IMR-90 (cell line): ENCODE results near the gene MARVELD2. TPM values are rescaled to one million over a fixed set of nuclear protein-coding genes. Genes with fewer than 3 reads are reported as not detected.

Source experiments
- ATAC-seq: fragments of 200-7000 bp; cut with Tn5 transposase; 2 replicates; pipeline ENCODE4 v1.9.1; 2020; ENCODE audit warnings: low read depth, mild to moderate bottlenecking, moderate library complexity
- BruUV-seq: library from RNA; stranded (reverse); fragments of 400-500 nt; replicated peaks from 2 replicates; lab custom pipeline; 2021; lab: Mats Ljungman, UMichigan
- CTCF ChIA-PET: fragments of 300-600 bp; formaldehyde crosslinking; extraction: SDS; loops from one replicate; lab custom pipeline; 2021; ENCODE audit warnings: antibody characterized with exemption; lab: Yijun Ruan, JAX
- POLR2A ChIA-PET: fragments of 300-600 bp; sonication (Branson Sonifier 250); formaldehyde crosslinking; loops from one replicate; lab custom pipeline; 2022; ENCODE audit warnings: antibody characterized with exemption; ENCODE audit not compliant: unreplicated experiment; lab: Charles Lee
- DNase-seq: peaks from one replicate; pipeline ENCODE4 v3.0.0; 2013
- H2AFZ ChIP-seq: replicated peaks from 2 replicates; pipeline ENCODE3; 2013; ENCODE audit warnings: low read length, mild to moderate bottlenecking; ENCODE audit not compliant: poor library complexity
- H2AK5ac ChIP-seq: 2 replicates; pipeline ENCODE4 v1.6.1; 2013; ENCODE audit warnings: low read depth, low read length, inconsistent platforms
- H2AK9ac ChIP-seq: replicated peaks from 2 replicates; pipeline ENCODE3; 2013; ENCODE audit warnings: mild to moderate bottlenecking, low read depth, low read length, moderate library complexity; ENCODE audit not compliant: poor library complexity
- H2BK120ac ChIP-seq: 2 replicates; pipeline ENCODE4 v1.6.1; 2013; ENCODE audit warnings: low read depth, low read length, inconsistent platforms
- H2BK15ac ChIP-seq: 3 replicates; pipeline ENCODE4 v1.6.1; 2013; ENCODE audit warnings: low read depth, low read length, inconsistent platforms
- H2BK20ac ChIP-seq: 2 replicates; pipeline ENCODE4 v1.6.1; 2013; ENCODE audit warnings: low read depth, mild to moderate bottlenecking, inconsistent platforms, low read length, moderate library complexity
- H2BK5ac ChIP-seq: 2 replicates; pipeline ENCODE4 v1.6.1; 2013; ENCODE audit warnings: mild to moderate bottlenecking, low read depth, low read length, inconsistent platforms; ENCODE audit not compliant: poor library complexity, severe bottlenecking
- H3K14ac ChIP-seq: replicated peaks from 2 replicates; pipeline ENCODE4 v1.6.1; 2013; ENCODE audit warnings: low read depth, low read length, inconsistent platforms
- H3K18ac ChIP-seq: 2 replicates; pipeline ENCODE4 v1.6.1; 2013; ENCODE audit warnings: low read depth, low read length, control low read depth
- H3K23ac ChIP-seq: 2 replicates; pipeline ENCODE4 v1.6.1; 2013; ENCODE audit warnings: low read depth, low read length, inconsistent platforms
- H3K27ac ChIP-seq: 2 replicates; pipeline ENCODE4 v1.5.1; 2013; ENCODE audit warnings: mild to moderate bottlenecking, control low read depth, low read length; ENCODE audit not compliant: insufficient read depth
- H3K27me3 ChIP-seq: 2 replicates; pipeline ENCODE4 v1.6.1; 2013; ENCODE audit warnings: low read length; ENCODE audit not compliant: control insufficient read depth, insufficient read depth
- H3K36me3 ChIP-seq: 2 replicates; pipeline ENCODE4 v1.6.1; 2013; ENCODE audit warnings: low read length, mixed read lengths; ENCODE audit not compliant: control insufficient read depth, insufficient read depth
- H3K4ac ChIP-seq: 2 replicates; pipeline ENCODE4 v1.6.1; 2013; ENCODE audit warnings: low read depth, low read length, inconsistent platforms
- H3K4me1 ChIP-seq: 2 replicates; pipeline ENCODE4 v1.6.1; 2013; ENCODE audit warnings: low read length, mixed read lengths; ENCODE audit not compliant: control insufficient read depth, insufficient read depth
- H3K4me2 ChIP-seq: 2 replicates; pipeline ENCODE4 v1.6.1; 2013; ENCODE audit warnings: low read depth, mild to moderate bottlenecking, control low read depth, low read length, moderate library complexity
- H3K4me3 ChIP-seq: 2 replicates; pipeline ENCODE4 v1.5.1; 2013; ENCODE audit warnings: low read depth, mild to moderate bottlenecking, control low read depth, low read length, moderate library complexity; ENCODE audit not compliant: insufficient read depth
- H3K56ac ChIP-seq: 2 replicates; pipeline ENCODE4 v1.6.1; 2013; ENCODE audit warnings: low read length, inconsistent platforms; ENCODE audit not compliant: insufficient read depth; ENCODE audit errors: extremely low read depth
- H3K79me1 ChIP-seq, 2 experiments: 2 replicates each; pipeline ENCODE4 v1.6.1; 2013; ENCODE audit warnings: low read length in 2 of 2, inconsistent platforms in 1 of 2, low read depth in 1 of 2
- H3K9ac ChIP-seq: 2 replicates; pipeline ENCODE4 v1.6.1; 2013; ENCODE audit warnings: low read depth, low read length, control low read depth
- H3K9me1 ChIP-seq: 2 replicates; pipeline ENCODE4 v1.6.1; 2013; ENCODE audit warnings: low read length, inconsistent platforms; ENCODE audit not compliant: insufficient read depth
- H3K9me3 ChIP-seq: 2 replicates; pipeline ENCODE4 v1.6.1; 2013; ENCODE audit warnings: low read length; ENCODE audit not compliant: control insufficient read depth, insufficient read depth
- H4K20me1 ChIP-seq: 2 replicates; pipeline ENCODE4 v1.6.1; 2013; ENCODE audit warnings: low read length, inconsistent platforms; ENCODE audit not compliant: insufficient read depth
- H4K5ac ChIP-seq: 2 replicates; pipeline ENCODE4 v1.6.1; 2013; ENCODE audit warnings: mild to moderate bottlenecking, low read depth, low read length, control low read depth
- H4K8ac ChIP-seq, 2 experiments: 2 replicates each; pipeline ENCODE4 v1.6.1; 2013; ENCODE audit warnings: low read depth in 2 of 2, low read length in 2 of 2, control low read depth in 1 of 2, inconsistent platforms in 1 of 2
- H4K91ac ChIP-seq: 2 replicates; pipeline ENCODE4 v1.6.1; 2013; ENCODE audit warnings: low read depth, low read length, inconsistent platforms; ENCODE audit not compliant: insufficient read depth
- BHLHE40 ChIP-seq: fragments of 150-350 bp; IDR thresholded peaks from 2 replicates; pipeline ENCODE4 v1.6.1; 2016; ENCODE audit warnings: mild to moderate bottlenecking, low read depth, low read length
- ELK1 ChIP-seq: fragments of 150-350 bp; IDR thresholded peaks from 2 replicates; pipeline ENCODE4 v1.6.1; 2016; ENCODE audit warnings: low read depth, mild to moderate bottlenecking, low read length, moderate library complexity, borderline replicate concordance
- WGBS, 2 experiments: methylation state at CpG; one replicate each; pipeline versions ENCODE4 v1.1.5 to v1.1.7; 2013; ENCODE audit warnings: missing lambda C conversion rate in 2 of 2; ENCODE audit not compliant: insufficient read length in 1 of 2; ENCODE audit errors: extremely low coverage in 2 of 2; 5-methylcytosine and 5-hydroxymethylcytosine counted together
- dilution Hi-C: fragments of 300-500 bp; cut with HindIII; formaldehyde crosslinking; loops from one replicate; pipeline ENCODE4 v1.14.3; 2018; ENCODE audit warnings: low sequenced_read_pairs; ENCODE audit not compliant: unreplicated experiment
- in situ Hi-C: fragments of 300-500 bp; cut with MboI; formaldehyde crosslinking; loops from 3 replicates; pipeline ENCODE4 v1.14.3; 2019; ENCODE audit warnings: low sequenced_read_pairs, inconsistent platforms, mixed read lengths
- intact Hi-C: fragments of 100-400 bp; cut with micrococcal nuclease; formaldehyde crosslinking; loops from 2 replicates; pipeline ENCODE4 v1.10.0; 2022
- polyA plus RNA-seq, 3 experiments: library from polyadenylated mRNA; depleted of rRNA; stranded (reverse); fragments of >200 nt; gene quantifications; 2 replicates each; pipeline ENCODE4 v1.2.3, GENCODE V29; 2012; ENCODE audit warnings: low replicate concordance in 1 of 3
- total RNA-seq: library from RNA; depleted of rRNA; stranded (reverse); fragments of >200 nt; gene quantifications from 2 replicates; pipeline ENCODE4 v1.2.3, GENCODE V29; 2012
- TF ChIP-seq, protein P1 (sequence below): conservative IDR thresholded peaks from 2 replicates; pipeline ENCODE4 v1.5.1; 2012; ENCODE audit warnings: mild to moderate bottlenecking, low read depth, low read length, improper control_type of control experiment

Gene MARVELD2
- total and polyA plus RNA-seq, 2 of the 4 experiments (the other 2 are of a cell fraction): 0.51 to 0.54 TPM

DNA sequence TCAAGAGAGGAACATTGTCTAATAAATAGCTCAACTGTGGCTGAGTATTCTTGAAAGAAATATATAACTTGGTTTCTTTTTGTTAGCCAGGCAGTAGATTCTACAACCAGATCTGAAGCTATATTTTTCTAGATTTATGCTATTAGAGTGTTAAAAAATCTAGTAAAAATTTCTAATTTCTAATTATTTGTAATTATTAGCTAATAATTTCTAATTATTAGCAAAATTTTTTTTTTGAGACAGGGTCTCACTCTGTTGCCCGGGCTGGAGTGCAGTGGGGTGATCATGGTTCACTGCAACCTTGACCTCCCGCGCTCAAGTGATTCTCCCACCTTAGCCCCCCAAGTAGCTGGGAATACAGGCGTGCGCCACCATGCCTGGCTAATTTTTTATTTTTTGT lies 42.5 kb upstream of the MARVELD2 start:
- Histone ChIP-seq H3K4ac (no peak overlapping the region), H3K9ac (no peak overlapping the region), H3K27ac (no peak overlapping the region), H2AFZ (no peak overlapping the region), H4K91ac (no peak overlapping the region), H3K14ac (no peak overlapping the region), H3K27me3 (no peaks in the 10 kb centered on the region), H2BK5ac (no peak overlapping the region), H3K4me1 (no peaks in the 10 kb centered on the region; the same call in 1 of the 2 replicates), H3K56ac (no peak overlapping the region), H4K5ac (no peak overlapping the region), H2AK9ac (no peak overlapping the region), H3K4me3 (no peak overlapping the region), H2BK20ac (no peak overlapping the region), H2BK120ac (no peak overlapping the region), H4K20me1 (peaks cover 9% of the 10 kb centered on the region; the same call in 1 of the 2 replicates), H2AK5ac (no peak overlapping the region), H3K23ac (no peak overlapping the region), H2BK15ac (no peak overlapping the region), H3K79me1 (peaks cover 6 to 33% of the 10 kb centered on the region in 2 experiments; a peak in 3 of 4 replicates), H3K9me1 (no peaks in the 10 kb centered on the region), H3K36me3 (peaks cover 7% of the 10 kb centered on the region), H4K8ac (no peak overlapping the region), H3K4me2 (no peak overlapping the region), H3K9me3 (no peaks in the 10 kb centered on the region), H3K18ac (no peak overlapping the region)
- dilution Hi-C loops: no loop called here
- POLR2A ChIA-PET: no interaction called here
- in situ Hi-C loops: no loop called here
- 100% methylated on average over 1 of the region's 5 CpGs; no CpG with 5 or more reads in 1 of the 2 experiments for WGBS, 2 experiments
- intact Hi-C loops: loop anchor here (5.0 kb wide), 2 partner anchors 35 to 50 kb away; no protein-coding TSS in a partner anchor
- ATAC-seq (no peak), DNase-seq (no peak)
- CTCF ChIA-PET: interaction anchor here (1.0 kb wide), 1 partner anchor 279 kb away, joined by 3 read pairs; the partner anchor contains the start of gene SLC30A5
- no peak for TF ChIP-seq ELK1
- TF ChIP-seq, protein P1, sequence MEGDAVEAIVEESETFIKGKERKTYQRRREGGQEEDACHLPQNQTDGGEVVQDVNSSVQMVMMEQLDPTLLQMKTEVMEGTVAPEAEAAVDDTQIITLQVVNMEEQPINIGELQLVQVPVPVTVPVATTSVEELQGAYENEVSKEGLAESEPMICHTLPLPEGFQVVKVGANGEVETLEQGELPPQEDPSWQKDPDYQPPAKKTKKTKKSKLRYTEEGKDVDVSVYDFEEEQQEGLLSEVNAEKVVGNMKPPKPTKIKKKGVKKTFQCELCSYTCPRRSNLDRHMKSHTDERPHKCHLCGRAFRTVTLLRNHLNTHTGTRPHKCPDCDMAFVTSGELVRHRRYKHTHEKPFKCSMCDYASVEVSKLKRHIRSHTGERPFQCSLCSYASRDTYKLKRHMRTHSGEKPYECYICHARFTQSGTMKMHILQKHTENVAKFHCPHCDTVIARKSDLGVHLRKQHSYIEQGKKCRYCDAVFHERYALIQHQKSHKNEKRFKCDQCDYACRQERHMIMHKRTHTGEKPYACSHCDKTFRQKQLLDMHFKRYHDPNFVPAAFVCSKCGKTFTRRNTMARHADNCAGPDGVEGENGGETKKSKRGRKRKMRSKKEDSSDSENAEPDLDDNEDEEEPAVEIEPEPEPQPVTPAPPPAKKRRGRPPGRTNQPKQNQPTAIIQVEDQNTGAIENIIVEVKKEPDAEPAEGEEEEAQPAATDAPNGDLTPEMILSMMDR: no peak
- TF ChIP-seq BHLHE40: no peak
- BruUV-seq: no TSS peak
